ENCODE measurements around the gene NINJ2.

The NINJ2 gene

GRCh38 chr12:542395-543113 lies 120.7 kb downstream of the NINJ2 start:
- ChIA-PET POLR2A (no interaction called here), CTCF (interaction anchor here (0.6 to 11.6 kb wide), 4 partner anchors 10 to 90 kb away, joined by 3 to 132 read pairs (median 8); no protein-coding TSS in a partner anchor)
- no peak for DNase-seq (ENCODE audit: extremely low spot score)
- no peak for TF ChIP-seq CTCF (IDR thresholded peaks at IDR 0.05; ENCODE audit: control extremely low read depth, extremely low read depth, low read depth, missing control alignments)

- no peak for TF ChIP-seq CTCF (IDR thresholded peaks at IDR 0.05; ENCODE audit: control extremely low read depth, extremely low read depth, low read depth, missing control alignments)
- DNase-seq (ENCODE audit: extremely low spot score), result no peak
- CTCF ChIA-PET, result interaction anchor here (1.7 to 11.6 kb wide), 2 partner anchors 10 to 90 kb away, joined by 4 to 132 read pairs; no protein-coding TSS in a partner anchor
- POLR2A ChIA-PET, result no interaction called here
These were observed 121.4 kb downstream of the NINJ2 start for GRCh38 chr12:541676-542324.

- ChIA-PET CTCF (interaction anchor here (1.3 to 11.6 kb wide), 3 partner anchors 8 to 88 kb away, joined by 4 to 132 read pairs (median 31); no protein-coding TSS in a partner anchor), POLR2A (no interaction called here)
- DNase-seq (ENCODE audit: extremely low spot score), result no peak
- TF ChIP-seq CTCF (IDR thresholded peaks at IDR 0.05; ENCODE audit: control extremely low read depth, extremely low read depth, low read depth, missing control alignments), result no peak
These were observed 123.5 kb downstream of the NINJ2 start for GRCh38 chr12:539540-540310.

GRCh38 chr12:538731-539539 lies 124.3 kb downstream of the NINJ2 start:
- TF ChIP-seq CTCF (IDR thresholded peaks at IDR 0.05; ENCODE audit: control extremely low read depth, extremely low read depth, low read depth, missing control alignments), result no peak
- no peak for DNase-seq (ENCODE audit: extremely low spot score)
- ChIA-PET POLR2A (no interaction called here), CTCF (interaction anchor here (1.3 to 11.6 kb wide), 3 partner anchors 9 to 87 kb away, joined by 4 to 132 read pairs (median 31); no protein-coding TSS in a partner anchor)

- TF ChIP-seq CTCF (IDR thresholded peaks at IDR 0.05; ENCODE audit: control extremely low read depth, extremely low read depth, low read depth, missing control alignments), result no peak
- DNase-seq (ENCODE audit: extremely low spot score), result no peak
- CTCF ChIA-PET, result interaction anchor here (5.5 to 11.6 kb wide), 2 partner anchors 10 to 86 kb away, joined by 31 to 132 read pairs; no protein-coding TSS in a partner anchor
- POLR2A ChIA-PET, result no interaction called here
These were observed 125.5 kb downstream of the NINJ2 start for GRCh38 chr12:537772-538171.
